HG03095 (cell line): ENCODE measurements around the gene NFKBIB.

ENCODE experiments used
- ATAC-seq: cut with Tn5 transposase; IDR thresholded peaks from one replicate; pipeline ENCODE4 v1.9.1; 2021; ENCODE audit warnings: moderate library complexity; ENCODE audit not compliant: unreplicated experiment

NFKBIB gene

DNA sequence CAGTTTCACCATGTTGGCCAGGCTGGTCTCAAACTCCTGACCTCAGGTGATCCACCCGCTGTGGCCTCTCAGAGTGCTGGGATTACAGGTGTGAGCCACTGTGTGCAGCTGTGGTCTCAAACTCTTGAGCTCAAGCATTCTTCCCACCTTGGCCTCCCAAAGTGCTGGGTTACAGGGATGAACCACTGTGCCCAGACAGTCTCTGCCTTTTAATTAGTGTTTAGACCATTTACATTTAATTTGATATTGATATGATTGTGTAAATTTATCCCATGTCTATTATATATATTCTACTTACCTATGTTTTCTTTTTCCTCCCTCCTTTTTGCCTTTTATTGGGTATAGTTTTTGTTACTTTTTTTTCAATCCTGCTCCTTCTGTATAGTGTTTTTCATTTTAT, 1.9 kb downstream of the NFKBIB start:
- ATAC-seq = no peak

DNA sequence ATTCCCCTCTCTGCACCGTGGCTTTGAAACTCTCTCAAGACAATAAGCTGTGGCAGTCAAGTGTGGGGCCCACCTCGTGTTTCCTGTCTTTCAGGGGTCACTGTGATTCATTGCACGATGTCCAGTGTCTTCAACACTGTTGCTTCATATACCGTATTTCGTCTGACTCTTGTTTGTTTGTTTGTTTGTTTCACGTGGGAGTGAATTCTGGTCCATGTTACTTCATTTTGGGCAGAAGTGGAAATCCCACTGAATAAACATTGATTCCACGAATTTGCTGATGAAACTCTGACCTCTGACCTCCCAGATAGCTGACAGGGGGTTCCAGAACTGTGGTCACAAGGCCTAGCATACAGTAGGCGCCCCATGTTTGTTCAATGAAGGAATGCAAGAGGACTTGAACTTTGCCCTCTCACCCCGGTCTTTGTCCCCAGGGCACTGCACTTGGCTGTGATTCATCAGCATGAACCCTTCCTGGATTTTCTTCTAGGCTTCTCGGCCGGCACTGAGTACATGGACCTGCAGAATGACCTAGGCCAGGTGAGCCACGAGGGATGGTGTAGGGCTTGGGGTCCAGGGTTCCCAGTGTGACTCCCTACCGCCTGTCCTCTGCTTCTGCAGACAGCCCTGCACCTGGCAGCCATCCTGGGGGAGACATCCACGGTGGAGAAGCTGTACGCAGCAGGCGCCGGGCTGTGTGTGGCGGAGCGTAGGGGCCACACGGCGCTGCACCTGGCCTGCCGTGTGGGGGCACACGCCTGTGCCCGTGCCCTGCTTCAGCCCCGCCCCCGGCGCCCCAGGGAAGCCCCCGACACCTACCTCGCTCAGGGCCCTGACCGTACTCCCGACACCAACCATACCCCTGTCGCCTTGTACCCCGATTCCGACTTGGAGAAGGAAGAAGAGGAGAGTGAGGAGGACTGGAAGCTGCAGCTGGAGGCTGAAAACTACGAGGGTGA, 5.1 kb downstream of the NFKBIB start:
- no peak for ATAC-seq

DNA sequence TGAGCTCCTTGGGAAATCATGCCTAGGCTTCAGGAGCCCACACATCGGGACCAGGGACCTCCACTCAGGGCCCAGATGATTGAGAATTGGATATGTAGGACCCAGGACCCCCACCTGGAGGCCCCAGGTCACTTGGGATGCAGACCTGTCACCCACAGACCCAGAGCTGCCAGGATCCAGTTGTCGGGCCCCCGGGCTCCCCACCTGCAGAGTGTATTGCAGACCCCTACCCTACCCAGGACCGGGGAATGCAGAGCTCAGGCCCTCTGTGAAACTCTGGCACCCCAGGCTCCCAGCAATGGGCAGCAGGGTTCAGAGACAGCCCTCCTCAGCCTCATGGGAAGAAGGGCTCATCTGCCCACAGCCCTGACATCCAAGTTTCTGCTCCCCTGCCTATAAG, 5.9 kb downstream of the NFKBIB start:
- no peak for ATAC-seq

DNA sequence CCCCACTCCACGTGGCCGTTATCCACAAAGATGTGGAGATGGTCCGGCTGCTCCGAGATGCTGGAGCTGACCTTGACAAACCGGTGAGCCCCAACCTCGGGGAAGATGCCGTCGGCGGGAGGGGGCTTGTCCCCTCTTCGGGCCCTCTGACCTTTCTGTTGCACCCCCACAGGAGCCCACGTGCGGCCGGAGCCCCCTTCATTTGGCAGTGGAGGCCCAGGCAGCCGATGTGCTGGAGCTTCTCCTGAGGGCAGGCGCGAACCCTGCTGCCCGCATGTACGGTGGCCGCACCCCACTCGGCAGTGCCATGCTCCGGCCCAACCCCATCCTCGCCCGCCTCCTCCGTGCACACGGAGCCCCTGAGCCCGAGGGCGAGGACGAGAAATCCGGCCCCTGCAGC, 7.5 kb downstream of the NFKBIB start:
- ATAC-seq = no peak

DNA sequence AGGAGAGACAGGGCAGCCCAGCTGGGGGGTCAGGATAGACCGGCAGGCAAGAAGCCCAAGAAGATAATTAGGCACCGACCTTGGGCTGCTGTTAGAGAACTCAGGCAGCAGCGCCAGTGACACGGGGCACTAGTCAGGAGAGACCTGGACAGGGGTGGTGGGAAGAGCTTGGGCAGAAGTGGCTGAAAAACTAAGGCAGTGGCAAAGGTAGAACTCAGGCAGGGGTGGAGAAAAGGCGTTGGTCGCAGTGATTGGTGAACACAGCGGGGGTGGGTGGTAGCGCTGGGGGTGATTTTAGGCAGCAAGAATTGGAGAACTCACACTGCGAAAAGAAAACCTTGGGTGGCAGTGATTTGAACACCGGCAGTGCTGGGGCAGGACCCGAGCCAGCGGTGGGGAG, 7.9 kb downstream of the NFKBIB start:
- ATAC-seq = no peak

DNA sequence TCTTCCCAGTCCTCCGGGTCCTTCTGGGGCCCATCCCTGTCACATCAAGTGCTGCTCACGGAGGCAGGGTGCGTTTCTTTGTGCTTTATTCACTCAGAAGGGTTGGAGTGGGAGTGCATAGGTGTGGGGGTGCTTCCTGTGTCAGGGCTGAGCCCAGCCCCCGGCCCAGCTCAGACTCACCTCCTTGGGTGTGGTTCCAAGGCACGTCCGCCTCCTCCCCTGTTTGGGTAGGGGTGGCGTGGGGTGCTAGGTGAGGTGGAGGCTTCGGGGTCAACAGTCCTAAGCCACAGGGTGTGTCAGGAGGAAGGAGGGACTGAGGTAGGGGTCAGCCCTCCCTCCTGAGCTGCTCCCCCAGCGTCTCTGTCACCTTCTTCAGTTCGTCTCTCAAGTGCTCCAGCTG, 9.1 kb downstream of the NFKBIB start:
- no peak for ATAC-seq

DNA sequence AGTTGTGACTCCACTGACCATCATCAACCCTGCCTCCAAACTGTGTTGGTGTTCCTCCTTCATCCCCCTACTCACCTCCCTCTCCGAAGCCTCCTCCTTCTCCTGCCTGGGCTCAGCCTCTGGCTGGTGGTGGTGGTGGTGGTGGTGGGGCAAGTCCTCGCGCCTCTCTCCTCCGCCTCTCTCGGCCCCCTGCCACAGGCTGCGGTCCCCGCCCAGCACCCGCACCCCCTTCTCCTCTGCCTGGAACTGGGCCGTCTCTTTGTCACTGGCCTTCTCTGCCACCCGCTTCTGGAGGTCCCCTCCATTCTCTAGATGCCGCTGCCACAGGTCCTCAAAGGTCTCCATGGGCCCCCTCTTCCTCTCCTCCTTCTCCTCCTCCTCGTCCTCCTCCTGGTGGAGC, 10.7 kb downstream of the NFKBIB start:
- no peak for ATAC-seq

DNA sequence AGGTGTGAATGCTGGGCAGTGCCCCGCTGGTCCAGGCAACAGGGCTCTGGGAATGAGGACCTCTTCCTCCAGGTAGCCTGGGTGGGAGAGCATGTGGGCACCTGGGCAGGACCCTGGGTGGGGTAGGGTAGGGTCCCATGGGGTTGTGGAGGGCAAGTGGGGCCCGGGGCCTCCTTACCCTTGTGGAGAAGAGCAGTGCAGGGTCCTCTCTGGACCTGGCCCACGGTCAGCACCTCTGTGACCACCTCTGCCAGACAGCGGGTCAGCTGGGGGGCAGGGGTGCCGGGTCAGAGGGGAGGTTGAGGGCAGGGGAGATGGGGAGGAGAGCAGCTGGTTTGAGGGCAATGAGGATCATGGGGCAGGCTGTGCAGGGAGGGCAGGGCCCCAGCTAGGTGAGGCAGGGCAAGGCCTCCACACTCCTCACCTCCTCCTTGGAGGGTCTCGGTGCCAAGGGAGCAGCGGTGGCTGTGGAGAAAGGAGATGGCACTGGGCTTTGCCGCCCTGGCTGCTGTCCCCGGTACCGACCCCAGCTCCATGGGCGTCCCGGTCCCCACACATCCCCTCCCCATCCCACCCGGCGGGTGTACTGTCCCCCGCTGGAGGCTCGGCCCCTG, 11.7 kb downstream of the NFKBIB start:
- no peak for ATAC-seq

DNA sequence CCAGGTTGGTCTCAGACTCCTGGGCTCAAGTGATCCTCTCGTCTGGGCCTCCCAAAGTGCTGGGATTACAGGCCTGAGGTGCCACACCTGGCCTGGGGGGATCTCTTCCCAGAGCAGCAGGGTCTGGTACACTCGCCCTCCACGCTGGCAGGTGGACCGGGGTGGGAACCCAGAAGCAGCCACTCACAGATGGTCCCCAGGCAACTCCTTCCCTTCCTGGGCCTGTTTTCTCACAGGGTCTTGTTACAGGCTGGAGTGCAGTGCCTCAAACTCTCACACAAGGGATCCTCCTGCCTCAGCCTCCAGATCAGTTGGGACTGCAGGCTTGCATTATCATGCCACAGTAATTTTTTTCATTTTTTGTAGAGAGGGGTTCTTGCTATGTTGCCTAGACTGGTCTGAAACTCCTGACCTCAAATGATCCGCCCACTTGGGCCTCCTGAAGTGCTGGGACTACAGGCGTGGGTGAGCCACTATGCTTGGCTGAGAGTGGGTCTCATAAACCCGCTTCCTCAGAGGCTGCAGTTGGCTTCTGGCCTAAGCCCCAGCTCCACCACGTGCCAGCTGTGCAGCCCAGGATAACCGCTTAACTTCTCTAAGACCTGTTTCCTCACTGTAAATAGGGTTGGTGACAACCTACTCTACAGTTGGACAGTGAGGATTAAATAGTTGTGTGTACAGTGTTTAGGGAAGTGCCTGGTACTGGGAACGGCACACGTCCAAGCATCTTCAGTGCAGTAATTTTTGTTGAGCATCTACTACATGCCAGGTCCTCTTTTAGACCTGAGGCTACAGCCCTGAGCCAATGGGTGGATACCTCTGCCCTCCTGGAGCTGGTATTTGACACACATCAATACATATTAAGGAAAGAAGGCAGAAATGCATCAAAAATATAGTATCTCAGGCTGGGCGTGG, 13.1 kb downstream of the NFKBIB start:
- no peak for ATAC-seq

DNA sequence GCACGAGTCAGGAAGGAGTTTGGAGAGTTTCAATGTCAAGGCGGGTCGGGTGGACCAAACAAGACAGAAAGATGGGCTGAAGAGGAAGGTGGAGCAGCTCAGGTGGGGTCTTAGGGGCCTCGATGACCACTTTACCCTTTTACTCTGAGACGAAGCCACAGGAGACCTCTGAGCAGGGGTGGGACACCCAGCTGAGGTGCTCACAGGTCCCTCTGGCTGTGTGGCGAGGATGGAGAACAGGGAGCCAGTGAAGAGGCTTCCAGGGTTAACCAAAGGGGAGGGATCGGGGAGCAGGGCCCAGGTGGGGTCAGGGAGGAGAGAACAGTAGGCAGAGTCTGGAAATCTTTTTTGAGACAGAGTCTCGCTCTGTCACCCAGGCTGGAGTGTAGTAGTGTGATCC, 14.2 kb downstream of the NFKBIB start:
- no peak for ATAC-seq

DNA sequence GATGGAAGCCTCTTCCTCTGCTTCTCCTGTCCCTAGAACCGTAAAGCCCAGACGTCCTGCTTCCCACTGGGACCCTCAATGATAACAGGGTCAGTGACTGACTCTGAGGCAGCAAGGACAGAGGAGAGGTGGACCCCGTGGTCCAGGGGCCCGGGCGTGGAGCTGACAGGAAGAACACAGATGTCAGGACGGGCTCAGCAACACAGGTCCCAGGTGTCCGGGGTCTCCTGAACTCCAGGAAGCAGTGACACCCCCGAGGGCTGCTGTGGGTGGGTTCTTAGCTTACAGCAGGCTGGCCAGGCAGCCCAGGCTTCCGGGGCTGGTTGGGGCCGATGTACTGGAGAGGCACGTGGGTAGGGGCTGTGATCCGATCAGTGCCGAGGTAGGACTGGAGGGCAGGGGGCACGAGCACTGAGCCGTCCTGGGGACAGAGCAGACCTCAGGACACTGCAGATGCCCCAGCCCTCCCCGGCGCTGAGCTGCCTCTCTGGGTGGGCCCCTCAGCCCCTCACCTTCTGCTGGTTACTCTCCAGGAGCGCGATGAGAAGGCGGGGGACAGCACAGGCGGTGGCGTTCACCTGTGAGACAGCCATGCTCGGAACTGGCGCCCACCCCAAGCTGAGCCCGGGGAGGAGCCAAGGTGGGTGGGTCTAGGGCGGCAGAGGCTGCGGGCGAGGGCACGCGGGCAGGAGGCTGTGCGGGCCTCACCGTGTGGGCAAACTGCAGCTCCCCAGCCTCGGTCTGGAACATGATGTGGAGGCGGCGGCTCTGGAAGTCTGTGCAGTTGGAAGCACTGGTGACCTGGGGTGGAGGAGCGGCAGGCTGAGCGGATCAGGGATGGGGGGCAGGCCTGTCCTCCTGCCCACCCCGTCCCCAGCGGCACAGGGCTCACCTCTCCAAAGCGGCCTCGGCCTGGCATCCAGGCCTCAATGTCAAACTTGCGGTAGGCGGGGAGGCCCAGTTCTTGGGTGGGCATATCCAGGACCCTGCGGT, 15.9 kb downstream of the NFKBIB start:
- no peak for ATAC-seq

DNA sequence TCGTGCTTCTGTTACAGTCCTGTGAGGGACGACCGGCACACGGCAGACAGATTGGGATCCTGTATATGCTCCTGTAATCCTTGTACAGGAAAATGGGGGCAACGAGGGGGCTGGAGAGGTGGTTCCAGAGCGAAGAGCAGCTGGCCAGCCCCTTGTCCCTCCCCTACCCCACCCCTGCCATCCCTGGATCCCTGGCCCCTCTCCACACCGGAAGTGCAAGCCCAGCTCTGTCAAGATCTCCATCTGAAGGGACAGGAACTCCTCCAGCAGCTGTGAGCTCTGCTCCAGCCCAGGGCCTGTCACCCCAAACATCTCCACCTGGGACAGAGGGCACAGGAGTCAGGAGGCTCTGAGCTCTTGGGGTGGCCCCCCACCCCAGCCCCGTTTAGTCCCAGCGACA, 17.7 kb downstream of the NFKBIB start:
- no peak for ATAC-seq

DNA sequence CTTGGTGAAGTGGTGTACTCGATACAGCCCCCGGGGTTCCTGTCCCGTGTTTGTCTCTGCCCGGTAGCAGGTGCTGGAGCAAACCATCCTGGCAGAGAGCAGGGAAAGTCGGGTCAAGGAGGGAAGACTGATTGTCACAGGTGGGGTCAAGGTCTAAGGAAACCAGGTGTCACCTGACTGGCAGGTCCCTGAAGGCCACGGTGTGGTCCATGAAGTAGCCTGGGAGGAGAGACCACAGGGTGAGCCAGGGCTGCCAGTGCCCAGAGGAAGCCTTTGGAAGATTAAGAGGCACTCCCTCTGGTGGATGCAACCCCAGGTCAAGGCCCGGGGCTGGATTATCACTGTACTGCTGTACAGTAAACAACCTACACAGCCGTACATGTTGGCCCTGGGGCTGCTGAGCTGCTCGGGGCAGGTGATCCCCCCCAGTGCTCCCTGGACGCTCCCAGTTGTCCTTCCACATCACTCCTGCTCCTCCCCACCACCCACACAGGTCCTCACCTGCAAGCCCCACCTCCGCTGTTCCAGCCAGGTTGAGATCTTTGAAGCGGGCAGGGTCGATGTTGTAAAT, 18.2 kb downstream of the NFKBIB start:
- no peak for ATAC-seq

DNA sequence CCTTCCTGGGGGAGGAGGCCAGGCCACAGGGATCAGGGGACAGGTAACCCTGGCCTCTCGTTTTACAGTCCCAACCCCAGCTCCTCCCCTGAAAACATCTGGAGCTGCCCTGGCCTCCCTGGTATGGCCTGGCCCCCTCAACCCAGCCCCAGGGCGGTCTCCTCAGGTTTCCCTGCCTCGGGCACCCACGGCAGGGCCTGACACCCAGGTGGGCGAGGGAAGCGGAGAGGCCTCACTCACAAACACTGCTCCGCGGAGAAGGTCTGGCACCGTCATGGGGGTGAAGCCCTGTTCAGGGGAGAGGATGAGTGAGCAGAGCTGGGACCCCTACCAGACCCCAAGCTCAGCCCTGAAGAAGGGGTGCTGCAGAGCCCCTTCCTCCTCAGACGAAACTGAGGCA, 18.8 kb downstream of the NFKBIB start:
- no peak for ATAC-seq

DNA sequence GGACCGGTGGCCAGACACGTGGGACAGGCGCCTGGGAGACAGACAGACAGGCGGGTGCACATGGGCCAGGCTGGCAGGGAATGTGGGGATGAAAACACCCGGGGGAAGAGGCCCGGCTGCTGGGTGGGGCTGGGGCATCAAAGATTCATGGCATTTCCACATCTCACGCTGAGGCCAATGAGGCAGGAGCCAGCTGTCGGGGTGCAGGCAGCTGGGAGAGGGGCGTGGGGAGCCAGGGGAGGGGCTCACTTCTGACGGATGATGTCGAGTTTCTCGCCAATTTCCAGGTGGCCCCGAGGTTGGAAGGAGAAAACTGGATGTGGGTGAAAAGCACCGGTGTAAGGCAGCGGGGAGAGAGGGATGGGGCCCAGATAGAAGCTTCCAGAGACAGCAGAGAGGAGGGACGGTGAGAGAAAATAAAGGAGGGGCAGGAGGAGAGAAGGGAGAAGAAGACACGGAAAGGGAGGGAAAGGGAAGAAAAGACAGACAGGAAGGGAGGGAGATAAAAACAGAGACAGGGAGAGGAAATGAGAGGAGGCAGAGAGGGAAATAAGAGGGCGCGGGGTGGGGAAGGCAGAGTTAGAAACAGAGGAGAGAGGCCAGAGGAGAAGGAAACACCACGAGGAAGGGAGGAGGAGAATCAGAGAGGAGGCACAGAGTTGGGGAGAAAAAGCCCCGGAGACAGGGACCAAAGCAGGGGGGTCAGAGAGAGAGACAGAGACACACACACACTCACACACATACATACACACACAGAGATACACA, 20.2 kb downstream of the NFKBIB start:
- no peak for ATAC-seq

DNA sequence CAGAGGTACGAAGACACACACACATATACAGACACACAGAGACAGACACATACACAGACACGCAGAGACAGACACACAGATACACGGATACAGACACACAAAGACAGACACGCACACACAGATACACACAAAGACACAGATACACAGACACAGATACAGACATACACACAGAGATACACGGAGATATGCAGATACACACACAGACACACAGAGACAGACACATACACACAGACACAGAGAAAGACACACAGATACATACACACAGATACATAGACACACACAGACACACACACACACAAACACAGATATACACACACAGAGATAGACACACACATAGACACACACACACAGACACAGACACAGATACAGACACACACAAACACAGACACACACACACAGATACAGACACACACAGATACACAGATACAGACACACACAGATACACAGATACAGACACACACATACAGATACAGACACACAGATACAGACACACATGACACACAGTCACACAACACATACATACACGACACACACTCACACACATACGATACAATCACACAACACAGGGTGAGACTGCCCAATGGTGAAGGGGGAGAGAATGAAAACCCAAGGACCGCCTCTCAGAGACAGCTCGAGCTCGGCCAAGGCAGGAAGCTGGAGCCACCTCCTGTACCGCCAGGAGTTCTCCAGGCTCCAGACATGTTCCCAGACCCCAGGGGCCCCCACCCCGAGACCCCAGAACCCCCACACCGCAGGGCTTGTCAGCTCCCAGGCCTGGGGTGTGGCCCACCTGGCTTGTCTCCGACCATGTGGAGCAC, 21.0 kb downstream of the NFKBIB start:
- no peak for ATAC-seq

DNA sequence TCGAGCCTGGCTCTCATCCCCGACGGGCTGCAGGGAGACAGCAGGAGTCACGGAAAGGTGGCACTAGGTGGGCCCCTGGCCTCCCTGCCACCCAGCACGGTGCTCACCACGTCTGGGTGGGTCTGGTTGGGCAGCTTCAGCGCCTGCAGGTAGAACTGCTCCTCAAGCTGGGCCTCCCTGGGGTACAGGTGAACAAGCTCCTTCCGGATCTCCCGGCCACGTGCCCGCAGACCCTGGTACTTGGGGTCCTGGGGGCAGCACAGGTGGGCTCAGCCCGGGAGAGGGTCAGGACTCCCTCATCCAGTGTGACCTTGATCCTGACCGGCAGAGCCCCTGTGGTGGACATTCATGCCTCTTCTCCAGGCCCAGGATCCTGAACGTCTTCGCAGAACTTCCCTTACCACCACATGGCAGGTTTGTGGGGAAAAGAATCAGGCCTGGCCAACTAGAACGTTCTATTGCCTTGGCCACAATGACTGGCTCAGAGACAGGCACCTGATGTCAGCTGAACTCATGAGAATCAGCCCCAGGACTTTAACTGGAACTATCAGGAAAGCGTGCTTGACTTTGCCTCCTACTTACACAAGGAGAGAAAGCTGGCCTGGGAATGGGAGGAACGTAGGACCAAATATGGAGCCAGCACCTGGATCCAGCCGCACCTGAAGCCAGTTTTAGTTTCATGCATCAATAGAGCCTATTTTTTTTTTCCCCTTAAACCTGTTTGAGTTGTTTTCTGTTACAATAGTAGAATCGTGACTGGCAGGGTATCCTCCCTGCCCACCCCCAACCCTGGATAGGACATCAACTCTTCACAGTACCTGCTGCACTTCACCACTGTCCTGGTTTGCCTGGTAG, 21.9 kb downstream of the NFKBIB start:
- no peak for ATAC-seq
